HG03025 (cell line): ENCODE measurements around the gene HOXB4.

Experiments used
- ATAC-seq: cut with Tn5 transposase; IDR thresholded peaks from one replicate; pipeline ENCODE4 v1.9.1; 2021; ENCODE audit warnings: mild to moderate bottlenecking, moderate library complexity; ENCODE audit not compliant: unreplicated experiment, low FRiP score

The HOXB4 gene

GRCh38 chr17:48601539-48602425 lies 23.6 kb upstream of the HOXB4 start:
- no peak for ATAC-seq

DNA sequence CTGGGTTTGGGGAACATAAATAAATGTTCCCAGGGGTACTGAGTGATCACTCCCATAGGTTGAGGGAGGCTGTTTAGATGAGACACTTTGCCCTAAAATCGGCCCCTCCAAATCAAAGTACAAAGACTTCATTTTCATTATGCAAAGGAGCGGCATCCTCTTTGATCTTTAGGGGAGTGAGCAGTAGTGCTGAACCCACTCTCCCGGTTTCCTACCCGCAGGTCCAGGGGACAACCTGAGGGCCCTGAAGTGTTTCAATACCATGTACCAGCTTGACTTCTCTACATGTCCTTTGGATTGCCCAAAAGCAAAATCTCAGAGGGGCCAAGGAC lies 23.0 kb upstream of the HOXB4 start:
- no peak for ATAC-seq

DNA sequence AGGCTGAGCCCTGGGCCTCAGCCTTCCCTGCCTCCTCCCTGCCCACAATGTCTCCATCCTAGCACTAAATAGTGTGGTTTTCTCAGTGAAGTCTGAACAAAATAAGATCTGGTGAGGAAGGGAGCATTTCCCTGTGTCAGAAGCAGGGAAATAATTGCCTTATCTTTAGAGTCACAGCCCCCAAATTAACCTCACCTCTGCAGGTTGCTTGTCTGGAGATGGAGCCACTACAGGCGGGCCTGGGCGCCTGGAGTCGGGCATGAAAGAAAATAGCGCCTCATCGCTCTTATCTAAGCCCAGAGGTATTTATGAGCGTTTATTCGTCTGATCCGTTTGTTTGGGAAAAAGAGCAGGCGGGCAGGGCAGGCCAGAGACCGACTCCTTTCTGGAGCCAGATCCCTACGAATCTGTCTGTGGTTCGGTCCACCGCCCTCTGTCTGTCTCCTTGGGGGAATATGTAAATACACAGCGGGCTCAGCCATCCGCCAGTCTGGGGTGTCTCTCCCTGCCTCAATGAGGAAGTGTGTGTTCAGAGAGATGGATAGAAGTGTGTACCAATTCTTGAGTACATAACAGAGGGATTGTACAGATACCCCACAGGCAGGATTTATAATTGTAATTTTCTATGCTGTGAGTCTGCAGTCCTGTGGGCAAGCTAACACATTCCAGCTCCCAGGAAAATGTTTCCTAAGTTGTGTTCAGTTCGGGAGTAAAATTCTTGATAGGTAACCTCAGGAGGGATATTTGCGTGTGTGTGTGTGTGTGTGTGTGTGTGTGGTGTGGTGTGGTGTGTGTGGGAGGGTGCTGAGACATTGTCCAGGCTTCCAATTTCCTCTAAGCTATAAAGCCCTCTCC lies 22.3 kb upstream of the HOXB4 start:
- ATAC-seq: no peak

DNA sequence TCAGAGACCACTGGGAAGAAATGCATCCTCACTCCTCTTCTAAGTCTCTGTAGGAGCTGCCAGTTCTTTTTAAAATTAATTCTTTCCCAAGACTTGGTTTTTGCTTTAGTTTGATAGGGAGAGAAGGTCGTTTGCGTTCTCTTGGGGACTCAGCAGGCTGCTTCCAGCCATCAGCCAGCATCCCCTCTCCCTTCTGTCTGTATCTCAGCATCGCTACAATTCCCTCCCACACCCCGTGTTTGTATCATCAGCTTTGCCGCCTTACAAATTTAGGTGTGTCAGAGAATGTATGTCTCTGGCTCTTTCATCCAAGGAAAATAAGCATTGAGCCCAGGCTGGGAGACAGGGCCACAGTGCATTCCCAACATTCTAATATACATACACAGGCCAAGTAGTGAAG lies 21.2 kb upstream of the HOXB4 start:
- ATAC-seq: no peak

DNA sequence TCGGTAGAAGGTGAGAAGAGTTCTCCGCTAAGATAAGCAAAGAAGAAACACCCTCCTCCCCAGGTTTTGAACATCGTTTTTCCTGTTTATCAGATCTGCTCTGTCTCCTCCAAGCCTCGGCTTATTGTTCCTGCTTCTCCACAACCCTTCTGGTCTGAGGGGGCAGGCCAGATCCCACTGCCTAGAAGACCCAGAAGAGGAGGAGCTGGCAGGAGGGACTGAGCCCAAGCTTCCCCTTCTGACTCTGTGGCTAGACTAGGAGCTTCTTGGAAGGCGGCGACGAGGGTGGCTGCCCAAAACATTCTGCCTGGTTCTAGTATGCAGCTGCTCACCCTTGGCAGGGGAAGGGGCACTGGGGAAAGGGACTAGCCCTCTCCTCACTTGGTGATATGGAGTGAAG lies 20.6 kb upstream of the HOXB4 start:
- ATAC-seq: no peak

GRCh38 chr17:48597778-48598631 lies 19.9 kb upstream of the HOXB4 start:
- no peak for ATAC-seq

DNA sequence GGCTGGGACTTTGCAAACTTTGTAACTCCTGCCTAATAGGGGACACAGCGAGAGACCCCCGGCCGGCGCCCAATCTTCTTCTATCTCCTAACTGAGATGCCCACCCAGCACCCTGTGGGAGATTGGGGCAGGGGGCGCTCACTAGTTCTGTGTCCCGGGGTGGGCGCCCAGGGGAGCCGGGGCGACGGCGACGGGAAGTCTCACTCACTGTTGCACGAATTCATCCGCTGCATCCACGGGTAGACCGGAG lies 19.3 kb upstream of the HOXB4 start:
- ATAC-seq: no peak

DNA sequence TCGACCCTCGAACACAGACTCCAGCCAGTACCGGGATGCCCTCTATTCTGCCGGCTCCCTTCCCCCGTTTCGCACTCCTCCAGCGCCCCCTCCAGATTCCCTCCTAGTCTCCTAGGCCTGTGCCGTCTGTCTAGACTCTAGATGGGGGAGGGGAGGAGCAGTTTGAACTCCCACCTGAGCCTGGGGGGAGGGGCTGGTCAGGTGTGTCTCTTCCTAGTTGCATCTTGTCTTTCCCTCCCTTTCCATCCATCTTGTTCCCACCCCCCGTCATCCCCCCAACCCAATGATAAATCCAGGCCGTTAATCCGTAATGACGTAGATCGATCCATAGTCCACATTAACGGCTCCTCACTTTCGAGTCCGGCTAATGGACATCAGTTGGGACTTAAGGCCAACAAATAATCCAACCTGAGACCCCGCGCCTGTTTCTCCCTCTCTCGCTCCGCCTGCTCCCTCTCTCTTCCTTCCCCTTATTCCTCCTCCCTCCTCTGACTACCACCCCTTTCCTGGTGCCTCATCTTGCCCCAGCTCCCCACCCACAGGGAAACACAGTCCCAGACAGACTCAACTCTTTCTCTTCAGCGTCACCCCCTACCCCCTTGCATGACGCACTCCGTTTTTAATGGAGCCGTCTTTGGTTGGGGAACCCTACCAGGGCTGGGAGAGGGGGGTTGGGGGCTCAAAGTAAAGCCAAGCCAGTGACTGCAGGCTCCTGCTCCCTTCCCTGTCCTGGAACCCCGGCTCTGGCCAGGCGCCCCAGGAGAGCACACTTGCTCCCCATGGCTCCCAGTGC lies 18.8 kb upstream of the HOXB4 start:
- no peak for ATAC-seq

DNA sequence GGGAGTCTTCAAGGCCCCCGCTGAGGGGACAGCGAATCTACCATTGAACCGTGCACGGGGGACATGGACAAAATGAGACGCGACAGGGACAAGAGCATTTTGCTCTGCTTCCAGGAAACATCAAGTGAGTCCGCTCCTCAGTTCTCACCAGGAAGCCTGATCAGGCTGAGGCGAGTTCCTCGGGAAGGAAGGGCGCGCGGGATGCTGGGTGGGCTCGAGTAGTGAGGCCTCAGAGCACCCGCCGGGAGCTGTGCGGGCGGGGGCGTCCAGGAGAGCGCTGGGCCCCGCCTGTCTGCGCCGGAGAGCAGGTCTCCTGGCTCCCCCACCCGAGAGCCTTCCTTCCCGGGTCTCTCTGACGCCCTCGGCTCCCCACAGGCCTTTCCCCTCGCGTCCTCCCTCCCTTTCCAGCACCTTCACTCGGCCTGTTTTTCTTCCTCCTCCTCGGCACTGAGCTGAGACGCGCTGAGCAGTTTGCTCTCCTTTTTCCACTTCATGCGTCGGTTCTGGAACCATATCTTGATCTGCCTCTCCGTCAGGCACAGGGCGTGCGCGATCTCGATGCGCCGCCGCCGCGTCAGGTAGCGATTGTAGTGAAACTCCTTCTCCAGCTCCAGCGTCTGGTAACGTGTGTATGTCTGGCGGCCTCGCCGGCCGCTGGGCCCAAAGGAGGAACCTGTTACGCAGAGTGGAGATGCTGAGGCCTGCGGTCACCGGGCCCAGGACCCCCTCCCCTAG lies 18.0 kb upstream of the HOXB4 start:
- ATAC-seq: no peak

- no peak for ATAC-seq
These were observed 17.3 kb upstream of the HOXB4 start for GRCh38 chr17:48595278-48595999.

DNA sequence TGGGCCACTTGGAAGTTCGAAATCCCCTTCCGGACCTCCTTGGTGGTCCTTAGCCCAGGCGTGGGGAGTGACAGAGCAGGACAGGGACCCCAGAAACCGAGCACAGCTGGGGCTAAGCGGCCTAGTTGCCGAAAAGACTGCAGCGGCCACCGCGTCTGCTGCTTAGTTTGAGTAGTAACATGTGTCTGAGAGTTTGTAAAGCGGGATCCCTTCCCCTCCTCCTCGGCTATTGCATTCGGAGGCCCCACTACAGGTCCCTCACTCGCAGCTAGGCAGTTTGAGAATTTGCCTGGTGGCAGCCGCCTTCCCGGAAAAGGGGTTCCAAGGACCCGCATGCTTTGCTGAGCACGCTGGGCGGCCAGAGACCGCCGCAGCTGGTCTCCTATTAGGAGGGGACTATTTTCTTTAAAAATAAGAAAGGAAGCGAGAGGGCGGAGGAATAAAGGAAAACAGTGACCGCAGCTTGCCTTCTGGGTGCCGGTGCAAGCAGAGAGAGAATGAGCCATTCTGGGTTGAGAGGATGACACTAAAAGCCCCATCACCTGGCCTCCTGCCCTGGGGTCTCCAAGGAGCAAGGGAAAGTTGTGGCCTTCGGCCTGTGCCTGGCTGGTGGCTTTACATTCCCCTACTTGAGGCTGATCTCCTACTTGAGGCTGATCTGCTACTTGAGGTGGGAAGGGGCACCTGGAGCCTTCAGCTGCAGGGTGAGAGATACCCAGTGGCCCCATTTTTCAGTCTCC lies 16.6 kb upstream of the HOXB4 start:
- no peak for ATAC-seq

- no peak for ATAC-seq
These were observed 15.8 kb upstream of the HOXB4 start for GRCh38 chr17:48593840-48594537.

- no peak for ATAC-seq
These were observed 15.1 kb upstream of the HOXB4 start, which contains the start of gene HOXB5 for GRCh38 chr17:48593126-48593829. Gene HOXB5, minus strand, starts transcription at chr17:48593779. Its CDS starts 97 bp downstream, at chr17:48593682.

GRCh38 chr17:48592577-48592976 lies 14.4 kb upstream of the HOXB4 start:
- no peak for ATAC-seq

DNA sequence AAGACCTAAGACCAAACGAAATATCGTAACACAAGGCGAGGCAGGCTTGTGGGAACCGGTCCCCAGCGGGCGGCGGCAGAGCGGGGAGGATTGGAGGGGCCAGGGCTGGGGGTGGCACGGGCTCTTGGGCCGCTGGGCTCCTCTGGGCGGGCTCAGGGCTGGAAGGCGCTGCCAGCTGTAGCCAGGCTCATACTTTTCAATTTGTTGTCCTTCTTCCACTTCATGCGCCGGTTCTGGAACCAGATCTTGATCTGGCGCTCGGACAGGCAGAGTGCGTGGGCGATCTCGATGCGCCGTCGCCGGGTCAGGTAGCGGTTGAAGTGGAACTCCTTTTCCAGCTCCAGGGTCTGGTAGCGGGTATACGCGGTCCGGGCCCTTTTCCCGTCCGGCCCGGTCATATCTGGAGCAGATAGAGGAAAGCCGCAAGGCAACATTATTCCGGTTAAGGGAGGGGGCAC lies 13.9 kb upstream of the HOXB4 start:
- ATAC-seq: no peak

GRCh38 chr17:48591255-48592056 lies 13.3 kb upstream of the HOXB4 start:
- no peak for ATAC-seq
